Spleen (tissue), 7 donors: ENCODE measurements around the gene PRPF8.

Source experiments
- POLR2A ChIP-seq, 3 donors: fragments of 450-650 bp; IDR thresholded peaks; one replicate each; pipeline ENCODE4 v1.5.1; 2017; ENCODE audit warnings: antibody characterized with exemption in 3 of 3, mild to moderate bottlenecking in 1 of 3
- TF ChIP-seq, protein P1 (sequence below), 11 experiments: fragments of 200-600 bp in 7 of 11; fragments of 450-650 bp in 4 of 11; sonication (generic) in 4 of 11; IDR thresholded peaks in 8 of 11; conservative IDR thresholded peaks in 3 of 11; 1 replicate in 7 of 11; 2 replicates in 4 of 11; pipeline versions ENCODE4 v1.4.0 to v1.8.0; 2016 to 2021; ENCODE audit warnings: antibody characterized with exemption in 11 of 11, inconsistent platforms in 4 of 11, mild to moderate bottlenecking in 1 of 11
- donor health status: DM: no; HTN: no; CAD: no; lungs with moderate emphysema.
- donor health status: DM: no; HTN: no; CAD: no.
- donor health status: DM: no; HTN: no; CAD: no.

DNA sequence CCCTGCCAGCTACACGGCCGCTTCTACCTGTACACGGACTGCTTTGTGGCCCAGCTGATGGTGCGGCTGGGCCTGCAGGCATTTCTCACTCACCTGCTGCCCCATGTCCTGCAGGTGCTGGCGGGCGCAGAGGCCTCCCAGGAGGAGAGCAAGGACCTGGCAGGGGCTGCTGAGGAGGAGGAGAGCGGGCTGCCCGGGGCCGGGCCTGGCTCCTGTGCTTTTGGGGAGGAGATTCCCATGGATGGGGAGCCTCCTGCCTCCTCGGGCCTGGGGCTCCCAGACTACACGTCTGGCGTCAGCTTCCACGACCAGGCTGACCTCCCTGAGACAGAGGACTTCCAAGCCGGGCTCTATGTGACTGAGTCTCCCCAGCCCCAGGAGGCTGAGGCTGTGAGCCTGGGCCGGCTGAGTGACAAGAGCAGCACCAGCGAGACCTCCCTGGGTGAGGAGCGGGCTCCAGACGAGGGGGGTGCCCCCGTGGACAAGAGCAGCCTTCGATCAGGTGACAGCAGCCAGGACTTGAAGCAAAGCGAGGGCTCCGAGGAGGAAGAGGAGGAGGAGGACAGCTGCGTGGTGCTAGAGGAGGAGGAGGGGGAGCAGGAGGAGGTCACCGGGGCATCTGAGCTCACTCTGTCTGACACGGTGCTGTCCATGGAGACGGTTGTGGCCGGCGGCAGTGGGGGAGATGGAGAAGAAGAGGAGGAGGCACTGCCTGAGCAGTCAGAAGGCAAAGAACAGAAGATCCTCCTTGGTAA, 43.4 kb upstream of the PRPF8 start:
- TF ChIP-seq, protein P1, sequence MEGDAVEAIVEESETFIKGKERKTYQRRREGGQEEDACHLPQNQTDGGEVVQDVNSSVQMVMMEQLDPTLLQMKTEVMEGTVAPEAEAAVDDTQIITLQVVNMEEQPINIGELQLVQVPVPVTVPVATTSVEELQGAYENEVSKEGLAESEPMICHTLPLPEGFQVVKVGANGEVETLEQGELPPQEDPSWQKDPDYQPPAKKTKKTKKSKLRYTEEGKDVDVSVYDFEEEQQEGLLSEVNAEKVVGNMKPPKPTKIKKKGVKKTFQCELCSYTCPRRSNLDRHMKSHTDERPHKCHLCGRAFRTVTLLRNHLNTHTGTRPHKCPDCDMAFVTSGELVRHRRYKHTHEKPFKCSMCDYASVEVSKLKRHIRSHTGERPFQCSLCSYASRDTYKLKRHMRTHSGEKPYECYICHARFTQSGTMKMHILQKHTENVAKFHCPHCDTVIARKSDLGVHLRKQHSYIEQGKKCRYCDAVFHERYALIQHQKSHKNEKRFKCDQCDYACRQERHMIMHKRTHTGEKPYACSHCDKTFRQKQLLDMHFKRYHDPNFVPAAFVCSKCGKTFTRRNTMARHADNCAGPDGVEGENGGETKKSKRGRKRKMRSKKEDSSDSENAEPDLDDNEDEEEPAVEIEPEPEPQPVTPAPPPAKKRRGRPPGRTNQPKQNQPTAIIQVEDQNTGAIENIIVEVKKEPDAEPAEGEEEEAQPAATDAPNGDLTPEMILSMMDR (IDR thresholded peaks at IDR 0.05 in 8 of 11, conservative IDR thresholded peaks at IDR 0.05 in 3 of 11): no peak
- TF ChIP-seq POLR2A (IDR thresholded peaks at IDR 0.05): no peak
